GM19395 (cell line): Measurements from ENCODE around the gene GLIPR1L1.
A peak's percentile ranks its signal among the peaks of the same experiment; 100 is the strongest.
"Not testable (repeated sequence)": the region's sequence is repeated elsewhere in the genome, so short reads cannot be mapped to it uniquely, and the experiment has no call there.

Experiments
- ATAC-seq: cut with Tn5 transposase; IDR thresholded peaks from one replicate; pipeline ENCODE4 v1.9.1; 2021; ENCODE audit warnings: mild to moderate bottlenecking, moderate library complexity; ENCODE audit not compliant: unreplicated experiment

The GLIPR1L1 gene

GRCh38 chr12:75334384-75335030, at the start of gene GLIPR1L1:
Gene GLIPR1L1, plus strand, starts transcription at chr12:75334670. Its CDS starts 59 bp downstream, at chr12:75334729.
- ATAC-seq = peak; percentile 71

- no peak for ATAC-seq
Observed at GRCh38 chr12:75288860-75289259, 45.6 kb upstream of the GLIPR1L1 start.

- no peak for ATAC-seq
Observed at GRCh38 chr12:75289753-75290152, 44.7 kb upstream of the GLIPR1L1 start.

DNA sequence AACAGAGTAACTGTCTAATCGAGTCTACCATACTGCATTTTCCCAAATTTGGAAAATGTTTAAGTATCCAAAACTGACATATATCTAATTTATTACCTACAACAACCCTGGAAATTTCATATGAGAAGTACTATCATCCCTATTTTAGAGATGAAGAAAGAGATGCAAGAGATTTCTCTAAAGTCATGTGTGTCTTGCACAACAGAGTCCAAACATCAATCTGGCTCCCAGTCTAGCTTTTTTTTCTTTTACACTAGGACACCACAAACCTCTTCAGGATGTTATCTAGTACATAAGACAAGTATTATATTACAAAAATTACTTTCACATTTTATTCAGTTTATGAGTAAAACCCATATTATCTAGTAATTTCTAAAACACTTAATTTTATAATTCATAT, 43.5 kb upstream of the GLIPR1L1 start:
- no peak for ATAC-seq

- ATAC-seq = no peak
Observed at GRCh38 chr12:75294336-75294735, 40.1 kb upstream of the GLIPR1L1 start.

DNA sequence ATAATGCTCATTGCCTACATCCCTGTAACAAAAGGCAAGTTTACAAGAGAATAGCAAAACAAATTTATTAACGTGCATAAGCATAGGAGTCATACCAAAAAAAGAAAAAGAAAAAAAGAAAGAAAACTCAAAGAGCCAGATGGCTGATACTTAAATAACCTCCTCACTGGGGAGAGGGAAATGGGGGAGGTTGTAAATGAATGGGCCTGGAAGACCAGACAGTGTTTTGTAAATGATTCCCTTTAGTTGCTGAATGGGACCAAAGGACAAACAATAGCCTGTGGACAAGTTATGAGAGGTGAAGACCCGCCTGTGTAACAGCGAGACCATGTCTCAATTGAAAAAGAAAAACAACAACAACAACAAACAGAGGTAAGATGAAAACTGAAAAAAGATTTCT, 39.7 kb upstream of the GLIPR1L1 start:
- no peak for ATAC-seq

DNA sequence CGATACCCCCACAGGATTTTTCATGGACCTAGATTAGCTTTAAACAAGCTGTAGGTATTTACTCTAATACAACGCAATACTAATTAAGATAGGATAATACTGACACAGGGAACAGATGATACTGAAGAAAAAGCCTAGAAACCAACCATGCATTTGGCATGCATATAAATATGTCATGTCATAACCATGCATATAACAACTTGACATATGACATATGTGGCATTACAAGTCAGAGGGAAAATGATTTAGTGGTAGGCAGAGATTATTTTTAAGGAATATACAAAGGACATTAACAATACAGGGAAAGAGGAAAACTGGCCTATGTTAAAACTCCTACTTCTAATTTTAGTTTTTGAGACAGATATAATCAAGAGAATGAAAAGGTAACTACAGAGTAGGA, 32.2 kb upstream of the GLIPR1L1 start:
- ATAC-seq = no peak

DNA sequence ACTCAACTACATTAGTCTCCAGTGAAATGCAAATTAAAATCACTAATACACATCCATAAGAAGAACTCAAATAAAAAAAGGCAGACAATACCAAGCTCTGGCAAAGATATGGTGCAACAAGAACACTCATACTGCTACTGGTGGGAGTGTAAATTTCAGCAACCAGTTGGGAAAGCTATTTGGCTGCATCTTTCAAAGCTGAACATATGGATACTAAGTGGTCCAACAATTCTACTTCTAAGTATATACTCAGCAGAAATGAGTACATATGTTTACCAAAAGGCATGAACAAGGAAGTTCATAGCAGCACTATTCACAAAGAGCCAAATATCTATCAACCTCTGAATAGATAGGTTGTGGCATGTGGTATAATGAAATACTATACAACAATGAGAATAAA, 31.7 kb upstream of the GLIPR1L1 start:
- ATAC-seq = no peak

GRCh38 chr12:75305412-75306332, 28.8 kb upstream of the GLIPR1L1 start:
- ATAC-seq = no peak

GRCh38 chr12:75308279-75308678, 26.2 kb upstream of the GLIPR1L1 start:
- ATAC-seq = no peak

DNA sequence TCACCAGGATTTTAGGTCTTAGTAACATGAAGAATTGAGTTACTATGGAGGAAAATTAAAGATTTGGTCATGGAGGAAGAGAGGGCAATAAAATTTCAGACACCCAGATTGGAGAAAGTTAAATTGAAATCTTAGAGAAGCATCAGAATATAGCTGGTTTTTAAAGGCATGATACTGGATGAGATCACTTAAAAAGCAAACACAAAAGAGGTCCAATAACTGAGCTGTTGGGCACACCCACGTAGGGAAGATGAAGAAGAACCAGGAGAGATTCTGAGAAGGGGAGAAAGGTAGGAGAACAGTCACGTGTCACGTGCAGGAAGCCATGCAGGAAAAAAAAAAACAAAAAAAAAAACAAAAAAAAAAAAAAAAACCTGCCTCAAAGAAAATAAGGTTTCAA, 23.1 kb upstream of the GLIPR1L1 start:
- ATAC-seq = no peak

- no peak for ATAC-seq
Observed at GRCh38 chr12:75315518-75315917, 19.0 kb upstream of the GLIPR1L1 start.

- ATAC-seq = no peak
Observed at GRCh38 chr12:75317784-75318183, 16.7 kb upstream of the GLIPR1L1 start.

DNA sequence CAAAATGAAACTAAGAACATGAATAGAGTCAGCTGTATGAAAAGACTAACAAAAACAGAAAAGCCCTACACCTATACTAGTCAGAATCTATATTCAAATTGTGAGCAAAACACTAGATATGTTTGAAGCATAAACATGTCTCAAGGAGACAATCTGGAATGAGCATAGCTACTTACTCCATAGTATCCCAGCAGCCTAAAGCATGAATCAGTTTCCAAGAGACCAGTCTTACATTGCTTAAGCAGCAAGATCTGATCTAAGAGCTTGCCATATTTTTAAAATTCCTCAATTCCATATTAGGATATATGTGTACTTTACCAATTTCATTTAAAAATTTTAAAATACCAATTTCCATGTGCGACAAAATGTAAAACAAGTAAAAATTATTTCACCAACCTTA, 12.0 kb upstream of the GLIPR1L1 start:
- no peak for ATAC-seq

- ATAC-seq = no peak
Observed at GRCh38 chr12:75323663-75324062, 10.8 kb upstream of the GLIPR1L1 start.

GRCh38 chr12:75327642-75328041, 6.8 kb upstream of the GLIPR1L1 start:
- ATAC-seq = no peak

- peak; percentile 81 for ATAC-seq
Observed at GRCh38 chr12:75329918-75330826, 4.3 kb upstream of the GLIPR1L1 start, which contains the start of gene CAPS2. Gene CAPS2, minus strand, starts transcription at chr12:75330324. Its CDS starts 3,826 bp downstream, at chr12:75326498.

DNA sequence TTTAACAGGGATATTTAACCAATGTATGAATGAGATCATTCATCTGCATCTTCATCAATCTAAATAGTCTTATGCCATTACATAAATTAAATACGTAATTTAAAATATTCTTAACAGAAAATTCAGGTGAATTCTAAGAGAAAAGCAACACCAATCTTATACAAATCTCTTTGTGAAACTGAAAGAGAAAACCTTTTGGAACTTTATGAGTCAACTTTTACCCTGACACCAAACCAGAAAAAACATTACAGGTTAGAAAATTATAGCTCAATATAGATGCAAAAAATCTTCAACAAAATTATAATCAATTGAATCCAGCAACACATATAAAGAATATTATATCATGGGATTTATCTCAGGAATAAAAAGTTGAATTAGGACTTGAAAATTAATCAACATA, 3.4 kb downstream of the GLIPR1L1 start:
- peak; percentile 63 for ATAC-seq

GRCh38 chr12:75341873-75342272, 7.4 kb downstream of the GLIPR1L1 start:
- no peak for ATAC-seq

- ATAC-seq = no peak
Observed at GRCh38 chr12:75345531-75345930, 11.1 kb downstream of the GLIPR1L1 start.

DNA sequence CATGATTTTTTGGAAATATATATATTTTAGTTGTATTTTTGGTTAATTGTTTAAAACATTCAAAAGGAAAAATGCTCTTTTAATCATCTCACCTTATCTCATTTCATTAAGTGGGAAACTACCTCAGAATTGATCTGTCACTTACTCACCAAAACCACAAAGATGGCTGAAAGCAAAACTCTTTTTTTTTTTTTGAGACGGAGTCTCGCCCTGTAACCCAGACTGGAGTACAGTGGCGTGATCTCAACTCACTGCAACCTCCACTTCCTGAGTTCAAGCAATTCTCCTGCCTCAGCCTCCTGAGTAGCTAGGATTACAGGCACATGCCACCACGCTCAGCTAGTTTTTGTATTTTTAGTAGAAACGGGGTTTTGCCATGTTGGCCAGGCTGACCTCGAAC, 11.7 kb downstream of the GLIPR1L1 start:
- not testable (repeated sequence) for ATAC-seq
